IMR-90 (cell line): ENCODE measurements around the gene KIF5C. TPM values are rescaled to one million over a fixed set of nuclear protein-coding genes. Genes with fewer than 3 reads are reported as not detected.

Experiments
- ATAC-seq: fragments of 200-7000 bp; cut with Tn5 transposase; 2 replicates; pipeline ENCODE4 v1.9.1; 2020; ENCODE audit warnings: low read depth, mild to moderate bottlenecking, moderate library complexity
- BruUV-seq: library from RNA; stranded (reverse); fragments of 400-500 nt; replicated peaks from 2 replicates; lab custom pipeline; 2021; lab: Mats Ljungman, UMichigan
- CTCF ChIA-PET: fragments of 300-600 bp; formaldehyde crosslinking; extraction: SDS; loops from one replicate; lab custom pipeline; 2021; ENCODE audit warnings: antibody characterized with exemption; lab: Yijun Ruan, JAX
- POLR2A ChIA-PET: fragments of 300-600 bp; sonication (Branson Sonifier 250); formaldehyde crosslinking; loops from one replicate; lab custom pipeline; 2022; ENCODE audit warnings: antibody characterized with exemption; ENCODE audit not compliant: unreplicated experiment; lab: Charles Lee
- DNase-seq: peaks from one replicate; pipeline ENCODE4 v3.0.0; 2013
- H2AFZ ChIP-seq: replicated peaks from 2 replicates; pipeline ENCODE3; 2013; ENCODE audit warnings: low read length, mild to moderate bottlenecking; ENCODE audit not compliant: poor library complexity
- H2AK5ac ChIP-seq: 2 replicates; pipeline ENCODE4 v1.6.1; 2013; ENCODE audit warnings: low read depth, low read length, inconsistent platforms
- H2AK9ac ChIP-seq: replicated peaks from 2 replicates; pipeline ENCODE3; 2013; ENCODE audit warnings: mild to moderate bottlenecking, low read depth, low read length, moderate library complexity; ENCODE audit not compliant: poor library complexity
- H2BK120ac ChIP-seq: 2 replicates; pipeline ENCODE4 v1.6.1; 2013; ENCODE audit warnings: low read depth, low read length, inconsistent platforms
- H2BK15ac ChIP-seq: 3 replicates; pipeline ENCODE4 v1.6.1; 2013; ENCODE audit warnings: low read depth, low read length, inconsistent platforms
- H2BK20ac ChIP-seq: 2 replicates; pipeline ENCODE4 v1.6.1; 2013; ENCODE audit warnings: low read depth, mild to moderate bottlenecking, inconsistent platforms, low read length, moderate library complexity
- H2BK5ac ChIP-seq: 2 replicates; pipeline ENCODE4 v1.6.1; 2013; ENCODE audit warnings: mild to moderate bottlenecking, low read depth, low read length, inconsistent platforms; ENCODE audit not compliant: poor library complexity, severe bottlenecking
- H3K14ac ChIP-seq: replicated peaks from 2 replicates; pipeline ENCODE4 v1.6.1; 2013; ENCODE audit warnings: low read depth, low read length, inconsistent platforms
- H3K18ac ChIP-seq: 2 replicates; pipeline ENCODE4 v1.6.1; 2013; ENCODE audit warnings: low read depth, low read length, control low read depth
- H3K23ac ChIP-seq: 2 replicates; pipeline ENCODE4 v1.6.1; 2013; ENCODE audit warnings: low read depth, low read length, inconsistent platforms
- H3K27ac ChIP-seq: 2 replicates; pipeline ENCODE4 v1.5.1; 2013; ENCODE audit warnings: mild to moderate bottlenecking, control low read depth, low read length; ENCODE audit not compliant: insufficient read depth
- H3K27me3 ChIP-seq: 2 replicates; pipeline ENCODE4 v1.6.1; 2013; ENCODE audit warnings: low read length; ENCODE audit not compliant: control insufficient read depth, insufficient read depth
- H3K36me3 ChIP-seq: 2 replicates; pipeline ENCODE4 v1.6.1; 2013; ENCODE audit warnings: low read length, mixed read lengths; ENCODE audit not compliant: control insufficient read depth, insufficient read depth
- H3K4ac ChIP-seq: 2 replicates; pipeline ENCODE4 v1.6.1; 2013; ENCODE audit warnings: low read depth, low read length, inconsistent platforms
- H3K4me1 ChIP-seq: 2 replicates; pipeline ENCODE4 v1.6.1; 2013; ENCODE audit warnings: low read length, mixed read lengths; ENCODE audit not compliant: control insufficient read depth, insufficient read depth
- H3K4me2 ChIP-seq: 2 replicates; pipeline ENCODE4 v1.6.1; 2013; ENCODE audit warnings: low read depth, mild to moderate bottlenecking, control low read depth, low read length, moderate library complexity
- H3K4me3 ChIP-seq: 2 replicates; pipeline ENCODE4 v1.5.1; 2013; ENCODE audit warnings: low read depth, mild to moderate bottlenecking, control low read depth, low read length, moderate library complexity; ENCODE audit not compliant: insufficient read depth
- H3K56ac ChIP-seq: 2 replicates; pipeline ENCODE4 v1.6.1; 2013; ENCODE audit warnings: low read length, inconsistent platforms; ENCODE audit not compliant: insufficient read depth; ENCODE audit errors: extremely low read depth
- H3K79me1 ChIP-seq, 2 experiments: 2 replicates each; pipeline ENCODE4 v1.6.1; 2013; ENCODE audit warnings: low read length in 2 of 2, inconsistent platforms in 1 of 2, low read depth in 1 of 2
- H3K9ac ChIP-seq: 2 replicates; pipeline ENCODE4 v1.6.1; 2013; ENCODE audit warnings: low read depth, low read length, control low read depth
- H3K9me1 ChIP-seq: 2 replicates; pipeline ENCODE4 v1.6.1; 2013; ENCODE audit warnings: low read length, inconsistent platforms; ENCODE audit not compliant: insufficient read depth
- H3K9me3 ChIP-seq: 2 replicates; pipeline ENCODE4 v1.6.1; 2013; ENCODE audit warnings: low read length; ENCODE audit not compliant: control insufficient read depth, insufficient read depth
- H4K20me1 ChIP-seq: 2 replicates; pipeline ENCODE4 v1.6.1; 2013; ENCODE audit warnings: low read length, inconsistent platforms; ENCODE audit not compliant: insufficient read depth
- H4K5ac ChIP-seq: 2 replicates; pipeline ENCODE4 v1.6.1; 2013; ENCODE audit warnings: mild to moderate bottlenecking, low read depth, low read length, control low read depth
- H4K8ac ChIP-seq, 2 experiments: 2 replicates each; pipeline ENCODE4 v1.6.1; 2013; ENCODE audit warnings: low read depth in 2 of 2, low read length in 2 of 2, control low read depth in 1 of 2, inconsistent platforms in 1 of 2
- H4K91ac ChIP-seq: 2 replicates; pipeline ENCODE4 v1.6.1; 2013; ENCODE audit warnings: low read depth, low read length, inconsistent platforms; ENCODE audit not compliant: insufficient read depth
- BHLHE40 ChIP-seq: fragments of 150-350 bp; IDR thresholded peaks from 2 replicates; pipeline ENCODE4 v1.6.1; 2016; ENCODE audit warnings: mild to moderate bottlenecking, low read depth, low read length
- CEBPB ChIP-seq: IDR thresholded peaks from 2 replicates; pipeline ENCODE4 v1.6.1; 2012; ENCODE audit warnings: low read depth, low read length, improper control_type of control experiment
- CHD1 ChIP-seq: IDR thresholded peaks from 2 replicates; pipeline ENCODE4 v1.6.1; 2012; ENCODE audit warnings: low read depth, low read length, improper control_type of control experiment
- CTCF ChIP-seq: conservative IDR thresholded peaks from 2 replicates; pipeline ENCODE4 v1.5.1; 2012; ENCODE audit warnings: mild to moderate bottlenecking, low read depth, low read length, improper control_type of control experiment
- ELK1 ChIP-seq: fragments of 150-350 bp; IDR thresholded peaks from 2 replicates; pipeline ENCODE4 v1.6.1; 2016; ENCODE audit warnings: low read depth, mild to moderate bottlenecking, low read length, moderate library complexity, borderline replicate concordance
- FOS ChIP-seq: fragments of 150-350 bp; IDR thresholded peaks from 2 replicates; pipeline ENCODE4 v1.6.1; 2016; ENCODE audit warnings: low read depth, low read length
- MAFK ChIP-seq: IDR thresholded peaks from 2 replicates; pipeline ENCODE4 v1.6.1; 2012; ENCODE audit warnings: low read depth, low read length, improper control_type of control experiment
- MAZ ChIP-seq: IDR thresholded peaks from 2 replicates; pipeline ENCODE4 v1.6.1; 2012; ENCODE audit warnings: low read depth, mild to moderate bottlenecking, low read length, improper control_type of control experiment, moderate library complexity, borderline replicate concordance
- MXI1 ChIP-seq: IDR thresholded peaks from 2 replicates; pipeline ENCODE4 v1.6.1; 2012; ENCODE audit warnings: low read depth, mild to moderate bottlenecking, low read length, moderate library complexity, borderline replicate concordance
- NFE2L2 ChIP-seq: fragments of 150-350 bp; IDR thresholded peaks from 2 replicates; pipeline ENCODE4 v1.6.1; 2016; ENCODE audit warnings: low read depth, mild to moderate bottlenecking, low read length
- POLR2A ChIP-seq: IDR thresholded peaks from 2 replicates; pipeline ENCODE4 v1.6.1; 2012; ENCODE audit warnings: mild to moderate bottlenecking, low read depth, low read length
- RAD21 ChIP-seq: IDR thresholded peaks from 2 replicates; pipeline ENCODE4 v1.6.1; 2012; ENCODE audit warnings: low read length, improper control_type of control experiment
- RCOR1 ChIP-seq: IDR thresholded peaks from 2 replicates; pipeline ENCODE4 v1.6.1; 2012; ENCODE audit warnings: mild to moderate bottlenecking, low read length, improper control_type of control experiment; ENCODE audit not compliant: insufficient replicate concordance
- RFX5 ChIP-seq: IDR thresholded peaks from 2 replicates; pipeline ENCODE4 v1.8.0; 2012; ENCODE audit warnings: low read depth, mild to moderate bottlenecking, low read length, moderate library complexity
- SMC3 ChIP-seq: fragments of 150-350 bp; IDR thresholded peaks from 2 replicates; pipeline ENCODE4 v1.6.1; 2016; ENCODE audit warnings: low read depth, mild to moderate bottlenecking, antibody characterized with exemption, low read length, moderate library complexity
- USF2 ChIP-seq: fragments of 150-350 bp; IDR thresholded peaks from 2 replicates; pipeline ENCODE4 v1.6.1; 2017; ENCODE audit warnings: mild to moderate bottlenecking, antibody characterized with exemption, low read length, low read depth
- WGBS, 2 experiments: methylation state at CpG; one replicate each; pipeline versions ENCODE4 v1.1.5 to v1.1.7; 2013; ENCODE audit warnings: missing lambda C conversion rate in 2 of 2; ENCODE audit not compliant: insufficient read length in 1 of 2; ENCODE audit errors: extremely low coverage in 2 of 2; 5-methylcytosine and 5-hydroxymethylcytosine counted together
- dilution Hi-C: fragments of 300-500 bp; cut with HindIII; formaldehyde crosslinking; loops from one replicate; pipeline ENCODE4 v1.14.3; 2018; ENCODE audit warnings: low sequenced_read_pairs; ENCODE audit not compliant: unreplicated experiment
- in situ Hi-C: fragments of 300-500 bp; cut with MboI; formaldehyde crosslinking; loops from 3 replicates; pipeline ENCODE4 v1.14.3; 2019; ENCODE audit warnings: low sequenced_read_pairs, inconsistent platforms, mixed read lengths
- intact Hi-C: fragments of 100-400 bp; cut with micrococcal nuclease; formaldehyde crosslinking; loops from 2 replicates; pipeline ENCODE4 v1.10.0; 2022
- polyA plus RNA-seq, 3 experiments: library from polyadenylated mRNA; depleted of rRNA; stranded (reverse); fragments of >200 nt; gene quantifications; 2 replicates each; pipeline ENCODE4 v1.2.3, GENCODE V29; 2012; ENCODE audit warnings: low replicate concordance in 1 of 3
- total RNA-seq: library from RNA; depleted of rRNA; stranded (reverse); fragments of >200 nt; gene quantifications from 2 replicates; pipeline ENCODE4 v1.2.3, GENCODE V29; 2012

Gene KIF5C
- total and polyA plus RNA-seq, 2 of the 4 experiments (the other 2 are of a cell fraction): 0.10 to 0.18 TPM

GRCh38 chr2:148957023-148957422 lies 82.0 kb downstream of the KIF5C start:
- Histone ChIP-seq H2BK15ac (no peak overlapping the region), H2AK5ac (no peak overlapping the region), H3K79me1 (no peaks in the 10 kb centered on the region), H4K8ac (no peak overlapping the region), H2BK120ac (no peak overlapping the region), H2AK9ac (no peak overlapping the region), H3K56ac (no peak overlapping the region), H3K27ac (no peak overlapping the region), H3K9me1 (no peaks in the 10 kb centered on the region), H2BK20ac (no peak overlapping the region), H4K5ac (no peak overlapping the region), H2BK5ac (no peak overlapping the region), H3K14ac (no peak overlapping the region), H4K20me1 (no peaks in the 10 kb centered on the region), H3K18ac (no peak overlapping the region), H2AFZ (no peak overlapping the region), H3K27me3 (no peaks in the 10 kb centered on the region), H4K91ac (no peak overlapping the region), H3K36me3 (no peaks in the 10 kb centered on the region), H3K9ac (no peak overlapping the region), H3K4me2 (no peak overlapping the region), H3K4ac (no peak overlapping the region), H3K4me3 (no peak overlapping the region), H3K4me1 (no peaks in the 10 kb centered on the region), H3K9me3 (no peaks in the 10 kb centered on the region), H3K23ac (no peak overlapping the region)
- ATAC-seq (no peak), DNase-seq (no peak)
- BruUV-seq: no TSS peak
- no CpG with 5 or more reads among the region's 4 CpGs for WGBS, 2 experiments
- intact Hi-C loops: no loop called here
- CTCF ChIA-PET: interaction anchor here (0.6 kb wide), 1 partner anchor 18 kb away, joined by 4 read pairs; no protein-coding TSS in a partner anchor
- TF ChIP-seq MAFK: no peak
- TF ChIP-seq ELK1: no peak
- TF ChIP-seq RFX5: no peak
- TF ChIP-seq FOS: no peak
- no peak for TF ChIP-seq RAD21
- TF ChIP-seq CTCF: no peak
- no peak for TF ChIP-seq BHLHE40
- no peak for TF ChIP-seq USF2
- no peak for TF ChIP-seq NFE2L2
- no peak for TF ChIP-seq POLR2A
- no peak for TF ChIP-seq MXI1
- no peak for TF ChIP-seq CHD1
- TF ChIP-seq RCOR1: no peak
- no peak for TF ChIP-seq CEBPB
- TF ChIP-seq SMC3: no peak
- TF ChIP-seq MAZ: no peak
- dilution Hi-C loops: no loop called here
- POLR2A ChIA-PET: no interaction called here
- in situ Hi-C loops: loop anchor here (25.0 kb wide), 1 partner anchor 320 kb away; the partner anchor contains the start of gene EPC2
